ENCODE results near the gene TRIP6.
"Not testable (repeated sequence)": the region's sequence is repeated elsewhere in the genome, so short reads cannot be mapped to it uniquely, and the experiment has no call there.

Gene TRIP6

DNA sequence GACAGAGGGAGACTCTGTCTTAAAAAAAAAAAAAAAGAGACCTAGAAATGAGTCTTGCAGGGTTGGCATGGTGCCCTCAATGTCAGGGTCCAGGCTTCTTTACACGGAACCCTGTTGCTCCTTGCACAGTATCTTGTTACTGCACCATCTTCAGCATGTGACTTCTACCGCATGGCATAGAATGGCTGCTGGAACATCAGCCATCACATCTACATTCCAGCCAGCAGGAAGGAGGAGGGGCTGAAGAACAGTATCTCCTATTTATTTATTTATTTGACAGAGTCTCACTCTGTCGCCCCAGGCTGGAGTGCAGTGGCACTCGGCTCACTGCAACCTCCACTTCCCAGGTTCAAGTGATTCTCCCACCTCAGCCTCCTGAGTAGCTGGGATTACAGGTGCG is 32.2 kb downstream of the TRIP6 start:
- no peak overlapping the region for H3K27ac ChIP-seq
- TF ChIP-seq, protein P1, sequence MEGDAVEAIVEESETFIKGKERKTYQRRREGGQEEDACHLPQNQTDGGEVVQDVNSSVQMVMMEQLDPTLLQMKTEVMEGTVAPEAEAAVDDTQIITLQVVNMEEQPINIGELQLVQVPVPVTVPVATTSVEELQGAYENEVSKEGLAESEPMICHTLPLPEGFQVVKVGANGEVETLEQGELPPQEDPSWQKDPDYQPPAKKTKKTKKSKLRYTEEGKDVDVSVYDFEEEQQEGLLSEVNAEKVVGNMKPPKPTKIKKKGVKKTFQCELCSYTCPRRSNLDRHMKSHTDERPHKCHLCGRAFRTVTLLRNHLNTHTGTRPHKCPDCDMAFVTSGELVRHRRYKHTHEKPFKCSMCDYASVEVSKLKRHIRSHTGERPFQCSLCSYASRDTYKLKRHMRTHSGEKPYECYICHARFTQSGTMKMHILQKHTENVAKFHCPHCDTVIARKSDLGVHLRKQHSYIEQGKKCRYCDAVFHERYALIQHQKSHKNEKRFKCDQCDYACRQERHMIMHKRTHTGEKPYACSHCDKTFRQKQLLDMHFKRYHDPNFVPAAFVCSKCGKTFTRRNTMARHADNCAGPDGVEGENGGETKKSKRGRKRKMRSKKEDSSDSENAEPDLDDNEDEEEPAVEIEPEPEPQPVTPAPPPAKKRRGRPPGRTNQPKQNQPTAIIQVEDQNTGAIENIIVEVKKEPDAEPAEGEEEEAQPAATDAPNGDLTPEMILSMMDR (conservative IDR thresholded peaks at IDR 0.05): no peak

DNA sequence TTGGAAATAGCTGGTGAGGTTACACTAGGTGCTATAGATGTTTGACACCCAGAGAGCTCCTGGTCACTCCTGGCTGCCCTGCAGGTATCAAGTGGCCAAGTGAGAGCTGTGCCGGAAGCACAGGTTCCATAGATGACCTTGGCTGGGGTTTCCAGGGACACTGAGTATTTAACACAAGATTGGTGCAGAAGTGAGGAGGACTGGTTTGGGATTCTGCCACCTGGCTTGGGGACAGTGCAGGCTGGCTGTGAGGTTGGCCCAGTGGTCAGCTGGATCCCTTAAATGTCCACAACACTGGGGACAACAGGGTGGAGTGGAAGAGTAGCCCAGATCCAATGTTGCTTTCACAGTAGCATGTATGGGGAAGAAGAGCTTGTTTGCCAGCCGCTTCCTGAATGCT is 33.8 kb downstream of the TRIP6 start:
- H3K27ac ChIP-seq: no peak overlapping the region
- TF ChIP-seq, protein P1 (conservative IDR thresholded peaks at IDR 0.05): no peak

DNA sequence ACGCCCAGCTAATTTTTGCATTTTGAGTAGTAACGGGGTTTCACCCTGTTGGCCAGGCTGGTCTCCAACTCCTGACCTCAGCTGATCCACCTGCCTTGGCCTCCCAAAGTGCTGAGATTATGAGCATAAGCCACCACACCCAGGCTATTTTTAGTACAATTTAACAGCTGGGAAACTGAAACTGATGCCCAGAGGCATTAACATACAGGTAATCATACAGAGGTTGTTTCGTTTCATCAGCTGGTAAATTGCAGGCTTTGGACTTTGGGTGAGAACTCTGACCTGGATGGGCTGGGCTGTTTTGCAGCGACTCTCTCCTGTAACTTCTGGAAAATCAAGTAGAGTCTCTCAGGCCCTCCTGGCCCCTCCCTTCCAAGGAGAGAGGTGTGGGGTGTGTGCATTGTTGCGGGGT is 34.7 kb downstream of the TRIP6 start:
- TF ChIP-seq, protein P1 (conservative IDR thresholded peaks at IDR 0.05): no peak
- no peak overlapping the region for H3K27ac ChIP-seq

DNA sequence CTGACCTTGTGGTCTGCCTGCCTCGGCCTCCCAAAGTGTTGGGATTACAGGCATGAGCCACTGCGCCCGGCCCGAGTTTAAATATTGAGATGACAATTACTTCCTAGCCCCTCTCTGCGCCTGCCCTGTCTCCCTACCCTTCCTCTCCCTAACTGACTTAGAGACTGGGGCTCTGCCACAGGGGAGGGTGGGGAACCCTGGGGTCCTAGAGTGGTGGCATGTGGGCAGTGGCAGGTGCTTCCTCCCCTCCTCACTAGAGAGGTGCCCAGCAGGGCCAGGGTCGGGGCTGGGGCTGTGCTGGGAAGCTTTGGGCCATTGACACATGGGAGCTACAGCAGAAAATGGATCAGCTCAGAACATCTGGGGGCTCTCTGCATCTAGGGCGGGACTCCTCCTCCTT is 35.5 kb downstream of the TRIP6 start:
- TF ChIP-seq, protein P1 (conservative IDR thresholded peaks at IDR 0.05): no peak
- no peak overlapping the region for H3K27ac ChIP-seq

DNA sequence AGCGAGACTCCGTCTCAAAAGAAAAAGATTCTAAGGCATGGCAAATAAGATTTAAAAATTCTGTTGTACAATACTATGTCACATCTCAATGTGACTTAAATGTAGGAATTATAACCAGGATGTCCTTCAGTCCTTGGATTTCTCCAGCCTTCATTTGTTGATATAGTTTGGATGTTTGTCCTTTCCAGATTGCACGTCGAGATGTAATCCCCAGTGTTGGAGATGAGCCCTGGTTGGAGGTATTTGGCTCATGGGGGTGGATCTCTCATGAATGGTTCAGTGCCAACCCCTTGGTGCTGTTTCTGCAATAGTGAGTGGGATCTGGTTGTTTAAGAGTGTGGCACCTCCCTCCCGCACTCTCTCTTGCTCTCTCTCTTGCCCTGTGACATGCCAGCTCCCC is 41.3 kb downstream of the TRIP6 start:
- TF ChIP-seq, protein P1 (conservative IDR thresholded peaks at IDR 0.05): no peak
- no peak overlapping the region for H3K27ac ChIP-seq

DNA sequence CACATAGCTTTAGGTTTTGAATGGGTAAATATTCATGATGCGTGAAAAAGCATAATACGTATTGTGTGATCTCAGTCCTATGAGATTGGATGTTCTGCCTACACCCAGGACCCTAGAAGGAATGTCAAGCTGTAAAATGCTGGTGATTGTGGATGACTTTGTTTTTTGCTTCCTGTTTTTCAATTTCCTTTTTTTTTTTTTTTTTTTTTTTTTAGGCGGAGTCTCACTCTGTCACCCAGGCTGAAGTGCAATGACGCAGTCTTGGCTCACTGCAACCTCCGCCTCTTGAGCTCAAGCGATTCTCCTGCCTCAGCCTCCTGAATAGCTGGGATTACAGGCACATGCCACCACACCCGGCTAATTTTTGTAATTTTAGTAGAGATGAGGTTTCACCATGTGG is 43.3 kb downstream of the TRIP6 start:
- H3K27ac ChIP-seq: not testable (repeated sequence)

DNA sequence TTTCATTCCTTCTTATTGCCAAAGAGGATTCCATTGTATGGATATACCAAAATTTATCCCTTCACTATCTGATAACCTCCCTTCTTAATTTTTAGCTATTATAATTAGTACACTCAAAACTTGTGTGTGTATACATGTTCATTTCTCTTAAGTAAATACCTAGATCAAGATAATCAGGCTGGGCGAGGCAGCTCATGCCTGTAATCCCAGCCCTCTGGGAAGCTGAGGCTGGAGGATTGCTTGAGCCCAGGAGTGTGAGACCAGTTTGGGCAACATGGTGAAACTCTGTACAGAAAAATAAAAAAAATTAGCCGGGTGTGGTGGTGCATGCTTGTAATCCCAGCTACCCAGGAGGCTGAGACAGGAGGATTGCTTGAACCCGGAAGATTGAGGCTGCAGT is 44.3 kb downstream of the TRIP6 start:
- no peak overlapping the region for H3K27ac ChIP-seq
- TF ChIP-seq, protein P1 (conservative IDR thresholded peaks at IDR 0.05): no peak

DNA sequence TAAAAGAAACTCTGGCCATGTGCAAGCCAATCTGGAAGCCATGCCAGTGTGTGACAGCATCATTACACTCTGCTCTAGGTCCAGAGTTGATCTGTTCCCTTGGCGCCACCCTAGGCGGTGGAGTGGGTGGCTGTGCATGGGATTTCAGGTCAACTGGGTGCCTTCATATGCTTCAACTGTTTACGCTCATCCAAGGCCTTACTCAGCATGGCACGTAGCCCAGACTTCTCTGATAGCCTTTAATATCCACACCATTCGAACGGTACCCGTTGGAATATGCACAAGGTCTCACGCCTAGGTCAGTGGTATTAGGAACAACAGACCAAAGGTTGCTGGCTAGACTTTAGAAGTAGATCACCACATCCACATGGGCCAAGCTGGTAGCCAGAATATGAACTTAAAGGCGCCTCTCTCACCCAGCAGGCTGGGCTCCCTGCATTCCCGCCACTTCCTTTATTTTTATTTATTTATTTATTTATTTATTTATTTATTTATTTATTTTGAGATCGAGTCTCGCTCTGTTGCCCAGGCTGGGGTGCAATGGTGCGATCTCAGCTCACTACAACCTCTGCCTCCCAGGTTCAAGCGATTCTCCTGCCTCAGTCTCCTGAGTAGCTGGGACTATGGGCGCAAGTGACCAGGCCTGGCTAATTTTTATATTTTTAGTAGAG is 47.2 kb downstream of the TRIP6 start:
- TF ChIP-seq, protein P1 (conservative IDR thresholded peaks at IDR 0.05): no peak
- no peak overlapping the region for H3K27ac ChIP-seq

All from VCaP (cell line).